GM12874 (cell line): ENCODE measurements around the gene FCGBP.

Source experiments
- CTCF ChIP-seq: IDR thresholded peaks from 2 replicates; pipeline ENCODE4 v1.5.1; 2011; ENCODE audit warnings: low read depth, mild to moderate bottlenecking, control low read depth, low read length, moderate library complexity; ENCODE audit not compliant: insufficient read depth

FCGBP gene

GRCh38 chr19:39934584-39935363, at the start of gene FCGBP:
Gene FCGBP (minus strand): TSS chr19:39934634.
- TF ChIP-seq CTCF = no peak

- TF ChIP-seq CTCF = no peak
Measured at GRCh38 chr19:39983695-39984300, 49.4 kb upstream of the FCGBP start.

GRCh38 chr19:39982883-39983282, 48.4 kb upstream of the FCGBP start:
- no peak for TF ChIP-seq CTCF

GRCh38 chr19:39974377-39975155, 40.1 kb upstream of the FCGBP start:
- TF ChIP-seq CTCF = no peak

- TF ChIP-seq CTCF = no peak
Measured at GRCh38 chr19:39971380-39972035, 37.1 kb upstream of the FCGBP start.

GRCh38 chr19:39970675-39971379, 36.4 kb upstream of the FCGBP start, which contains the start of gene PSMC4:
Gene PSMC4 (plus strand): TSS chr19:39971165. CDS start chr19:39971203, 38 bp downstream.
- peak; percentile 88 for TF ChIP-seq CTCF

GRCh38 chr19:39970425-39970674, 35.9 kb upstream of the FCGBP start:
- no peak for TF ChIP-seq CTCF
